Endothelial cell (in vitro differentiated cells): ENCODE results near the gene NPTX2. TPM values are rescaled to one million over a fixed set of nuclear protein-coding genes. Genes with fewer than 3 reads are reported as not detected.

Experiments
- DNase-seq: peaks from one replicate; pipeline ENCODE4 v3.0.0; 2021; ENCODE audit warnings: low spot score
- H3K27ac Mint-ChIP-seq: one replicate; pipeline ENCODE4 v1.8.0; 2021; ENCODE audit warnings: mixed read lengths, inconsistent platforms; ENCODE audit not compliant: unreplicated experiment
- H3K27me3 Mint-ChIP-seq: one replicate; pipeline ENCODE4 v1.8.0; 2021; ENCODE audit warnings: mild to moderate bottlenecking, moderate library complexity, mixed read lengths, inconsistent platforms; ENCODE audit not compliant: unreplicated experiment
- H3K36me3 Mint-ChIP-seq: one replicate; pipeline ENCODE4 v1.8.0; 2021; ENCODE audit warnings: mild to moderate bottlenecking, low read depth, mixed read lengths, inconsistent platforms; ENCODE audit not compliant: unreplicated experiment
- H3K4me1 Mint-ChIP-seq: one replicate; pipeline ENCODE4 v1.8.0; 2021; ENCODE audit warnings: mild to moderate bottlenecking, mixed read lengths, inconsistent platforms; ENCODE audit not compliant: unreplicated experiment
- H3K4me3 Mint-ChIP-seq: one replicate; pipeline ENCODE4 v1.8.0; 2021; ENCODE audit warnings: mild to moderate bottlenecking, mixed read lengths, inconsistent platforms; ENCODE audit not compliant: unreplicated experiment
- H3K9me3 Mint-ChIP-seq: one replicate; pipeline ENCODE4 v1.8.0; 2021; ENCODE audit warnings: mixed read lengths, inconsistent platforms; ENCODE audit not compliant: unreplicated experiment
- total RNA-seq: library from RNA; stranded (reverse); fragmentation: NEBNext Ultra II Directional; extraction: Animal tissue kit (Norgen Biotek cat#: 25700); gene quantifications from one replicate; pipeline ENCODE4 v1.2.1, GENCODE V29; 2021; ENCODE audit not compliant: unreplicated experiment
- TF ChIP-seq, protein P1 (sequence below): fragments of 200-600 bp; sonication (generic); IDR thresholded peaks from one replicate; pipeline ENCODE4 v1.5.0; 2021; ENCODE audit warnings: antibody characterized with exemption; ENCODE audit not compliant: unreplicated experiment

The NPTX2 gene
- total RNA-seq, 1 donor from 2014 or later, result 0.44 TPM

DNA sequence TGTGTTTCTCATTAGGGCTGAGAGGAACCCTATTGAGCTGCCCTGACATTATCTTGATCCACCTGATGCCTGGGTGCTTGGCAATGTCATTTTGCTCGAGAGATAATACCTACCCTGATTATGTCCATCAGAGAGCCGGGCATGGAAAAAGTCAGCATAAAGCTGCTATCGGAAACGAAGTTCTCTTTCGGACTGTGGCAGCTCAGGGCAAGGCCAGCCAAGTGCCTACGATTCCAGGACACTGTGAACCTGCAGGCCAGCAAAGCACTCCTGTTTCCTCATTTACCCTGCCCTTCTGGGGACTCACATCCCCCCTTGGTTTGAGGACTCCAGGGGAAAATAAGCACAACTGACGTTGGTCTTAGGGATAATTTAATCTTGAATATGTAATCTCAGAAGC lies 25.2 kb upstream of the NPTX2 start:
- Mint-ChIP-seq H3K27me3 (peaks cover 2% of the 10 kb centered on the region), H3K4me3 (no peak overlapping the region), H3K4me1 (no peaks in the 10 kb centered on the region), H3K27ac (no peak overlapping the region), H3K9me3 (no peaks in the 10 kb centered on the region), H3K36me3 (no peaks in the 10 kb centered on the region)
- TF ChIP-seq, protein P1, sequence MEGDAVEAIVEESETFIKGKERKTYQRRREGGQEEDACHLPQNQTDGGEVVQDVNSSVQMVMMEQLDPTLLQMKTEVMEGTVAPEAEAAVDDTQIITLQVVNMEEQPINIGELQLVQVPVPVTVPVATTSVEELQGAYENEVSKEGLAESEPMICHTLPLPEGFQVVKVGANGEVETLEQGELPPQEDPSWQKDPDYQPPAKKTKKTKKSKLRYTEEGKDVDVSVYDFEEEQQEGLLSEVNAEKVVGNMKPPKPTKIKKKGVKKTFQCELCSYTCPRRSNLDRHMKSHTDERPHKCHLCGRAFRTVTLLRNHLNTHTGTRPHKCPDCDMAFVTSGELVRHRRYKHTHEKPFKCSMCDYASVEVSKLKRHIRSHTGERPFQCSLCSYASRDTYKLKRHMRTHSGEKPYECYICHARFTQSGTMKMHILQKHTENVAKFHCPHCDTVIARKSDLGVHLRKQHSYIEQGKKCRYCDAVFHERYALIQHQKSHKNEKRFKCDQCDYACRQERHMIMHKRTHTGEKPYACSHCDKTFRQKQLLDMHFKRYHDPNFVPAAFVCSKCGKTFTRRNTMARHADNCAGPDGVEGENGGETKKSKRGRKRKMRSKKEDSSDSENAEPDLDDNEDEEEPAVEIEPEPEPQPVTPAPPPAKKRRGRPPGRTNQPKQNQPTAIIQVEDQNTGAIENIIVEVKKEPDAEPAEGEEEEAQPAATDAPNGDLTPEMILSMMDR, result no peak
- DNase-seq, result no peak

DNA sequence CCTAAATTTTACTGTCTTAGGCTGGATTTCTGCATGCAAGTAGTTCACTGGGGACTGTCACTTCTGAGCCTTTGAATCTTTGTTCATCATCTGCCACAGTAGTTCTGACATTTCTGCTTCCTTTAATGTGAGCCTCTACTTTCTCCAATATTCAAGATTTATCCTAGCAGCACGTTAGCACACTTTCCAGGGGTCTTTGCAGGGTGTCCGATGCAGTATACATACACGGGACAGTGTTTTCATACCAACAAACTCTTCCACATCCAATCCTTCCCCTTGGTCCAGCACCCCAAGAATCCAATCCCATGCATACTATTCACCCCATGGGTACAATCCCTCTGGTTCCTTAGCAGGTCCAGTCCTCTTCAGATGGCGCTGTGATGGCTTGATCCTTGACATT lies 22.7 kb upstream of the NPTX2 start:
- Mint-ChIP-seq H3K36me3 (no peaks in the 10 kb centered on the region), H3K9me3 (no peaks in the 10 kb centered on the region), H3K4me1 (no peaks in the 10 kb centered on the region), H3K27me3 (no peaks in the 10 kb centered on the region), H3K27ac (no peak overlapping the region), H3K4me3 (no peak overlapping the region)
- TF ChIP-seq, protein P1, result no peak
- DNase-seq, result no peak

DNA sequence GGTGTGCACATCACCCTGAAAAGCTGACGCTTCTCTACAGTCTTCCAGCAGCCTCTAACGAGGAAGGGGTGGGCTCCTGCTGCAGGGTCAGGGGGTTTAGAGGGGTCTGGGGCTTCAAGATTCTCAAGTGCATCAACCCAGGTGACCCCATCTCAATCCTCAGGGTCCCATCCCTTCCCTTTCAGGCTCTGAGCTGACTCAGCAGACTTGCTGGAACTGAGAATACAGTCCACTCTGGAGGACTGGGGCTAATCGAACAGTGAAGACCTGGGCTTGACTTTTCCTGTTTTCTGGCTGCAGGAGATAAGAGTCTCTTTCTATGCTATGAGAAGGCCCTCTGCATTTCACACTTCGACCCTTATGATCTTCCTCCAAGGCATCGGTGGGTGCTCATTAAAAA lies 22.3 kb upstream of the NPTX2 start:
- Mint-ChIP-seq H3K4me3 (no peak overlapping the region), H3K27ac (no peak overlapping the region), H3K9me3 (no peaks in the 10 kb centered on the region), H3K27me3 (no peaks in the 10 kb centered on the region), H3K36me3 (no peaks in the 10 kb centered on the region), H3K4me1 (no peaks in the 10 kb centered on the region)
- DNase-seq, result no peak
- TF ChIP-seq, protein P1, result no peak

DNA sequence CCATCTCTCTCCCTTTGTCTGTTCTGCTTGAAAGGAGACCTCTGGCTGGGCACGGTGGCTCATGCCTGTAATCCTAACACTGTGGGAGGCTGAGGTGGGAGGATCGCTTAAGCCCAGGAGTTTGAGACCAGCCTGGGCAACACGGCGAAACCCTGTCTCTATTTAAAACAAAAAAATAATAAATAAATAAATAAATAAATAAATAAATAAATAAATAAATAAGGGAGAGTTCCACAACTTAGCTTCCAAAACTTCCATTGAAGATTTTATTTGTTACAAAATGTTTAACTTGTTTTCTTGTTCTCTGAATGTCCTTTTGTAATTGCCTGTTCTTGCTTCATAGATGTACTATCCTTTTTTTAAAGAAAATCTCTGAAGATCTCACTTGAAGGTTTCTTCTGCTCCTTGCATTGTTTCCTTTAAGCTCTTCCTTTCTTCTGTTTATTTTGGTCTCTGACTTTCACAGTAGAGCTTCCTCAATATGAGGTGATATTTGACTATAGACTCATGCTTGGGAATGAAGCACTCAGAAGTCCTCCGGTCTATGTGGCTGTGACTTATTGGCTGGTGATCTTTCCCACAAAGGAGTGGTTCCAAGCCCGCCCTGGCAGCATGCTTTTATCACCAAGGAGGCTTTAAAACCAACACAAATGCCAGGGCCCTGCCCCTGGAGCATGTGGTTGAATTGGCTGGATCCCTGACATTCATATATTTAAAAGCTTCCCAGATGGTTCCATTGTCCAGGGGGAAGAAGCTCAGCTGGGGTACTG lies 18.1 kb upstream of the NPTX2 start:
- H3K4me3 Mint-ChIP-seq, result no peak overlapping the region
- no peaks in the 10 kb centered on the region for H3K36me3 Mint-ChIP-seq
- DNase-seq, result no peak
- H3K27ac Mint-ChIP-seq, result no peak overlapping the region
- TF ChIP-seq, protein P1, result no peak
- no peaks in the 10 kb centered on the region for H3K4me1 Mint-ChIP-seq
- no peaks in the 10 kb centered on the region for H3K27me3 Mint-ChIP-seq
- H3K9me3 Mint-ChIP-seq, result no peaks in the 10 kb centered on the region

DNA sequence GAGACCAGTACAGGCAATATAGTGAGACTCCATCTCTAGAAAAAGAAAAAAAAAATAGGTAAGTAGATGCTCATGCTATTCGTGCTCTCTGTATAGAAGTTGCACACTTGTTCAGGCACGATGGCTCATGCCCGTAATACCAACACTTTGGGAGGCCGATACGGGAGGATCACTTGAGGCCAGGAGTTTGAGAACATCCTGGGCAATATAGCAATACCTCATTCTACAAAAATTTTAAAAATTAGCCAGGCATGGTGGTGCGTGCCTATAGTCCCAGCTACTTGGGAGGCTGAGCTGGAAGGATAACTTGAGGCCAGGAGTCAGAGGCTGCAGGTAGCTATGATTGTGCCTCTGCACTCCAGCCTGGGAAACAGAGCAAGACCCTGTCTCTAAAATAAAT lies 17.2 kb upstream of the NPTX2 start:
- TF ChIP-seq, protein P1, result no peak
- H3K4me3 Mint-ChIP-seq, result no peak overlapping the region
- H3K4me1 Mint-ChIP-seq, result no peaks in the 10 kb centered on the region
- no peak for DNase-seq
- no peaks in the 10 kb centered on the region for H3K27me3 Mint-ChIP-seq
- H3K36me3 Mint-ChIP-seq, result no peaks in the 10 kb centered on the region
- H3K27ac Mint-ChIP-seq, result no peak overlapping the region
- no peaks in the 10 kb centered on the region for H3K9me3 Mint-ChIP-seq
